Lung microvascular endothelial cell (primary cell): Measurements from ENCODE around the gene CNNM1. TPM values are rescaled to one million over a fixed set of nuclear protein-coding genes. Genes with fewer than 3 reads are reported as not detected.

Experiments
- DNase-seq, 2 donors: peaks; one replicate each; pipeline versions ENCODE4 v3.0.0 to v3.0.0-alpha.2; 2010; ENCODE audit warnings: low read depth in 2 of 2
- total RNA-seq: library from RNA; depleted of rRNA; stranded (reverse); fragments of >200 nt; gene quantifications from 2 replicates; pipeline ENCODE4 v1.2.1, GENCODE V29; 2014

The CNNM1 gene
- total RNA-seq, 1 donor from 2014 or later: not detected

GRCh38 chr10:99372546-99373271 lies 43.6 kb downstream of the CNNM1 start:
- DNase-seq: no peak

DNA sequence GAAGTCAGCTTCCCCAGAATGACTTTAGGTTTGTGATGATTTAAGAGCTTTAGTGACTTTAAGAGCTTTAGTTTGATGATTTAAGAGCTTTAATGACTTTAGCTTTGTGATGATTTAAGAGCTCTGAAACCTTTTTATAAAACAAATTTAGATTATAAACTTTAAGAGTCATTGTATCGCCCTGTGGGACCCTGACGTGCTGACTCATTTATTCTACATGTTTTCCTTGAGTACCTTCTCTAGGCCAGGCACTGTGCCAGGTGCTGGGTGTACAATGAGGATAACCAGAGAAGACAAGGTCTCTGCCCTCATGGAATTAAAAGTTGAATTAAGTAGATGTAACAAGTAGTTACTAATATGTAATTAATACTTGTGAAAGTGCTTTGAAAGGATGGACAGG lies 45.4 kb downstream of the CNNM1 start:
- no peak for DNase-seq

- peak in 1 of 2 donors; percentile 9 for DNase-seq
These were observed 45.8 kb downstream of the CNNM1 start for GRCh38 chr10:99374972-99375371.

GRCh38 chr10:99375426-99375825 lies 46.3 kb downstream of the CNNM1 start:
- DNase-seq: no peak

DNA sequence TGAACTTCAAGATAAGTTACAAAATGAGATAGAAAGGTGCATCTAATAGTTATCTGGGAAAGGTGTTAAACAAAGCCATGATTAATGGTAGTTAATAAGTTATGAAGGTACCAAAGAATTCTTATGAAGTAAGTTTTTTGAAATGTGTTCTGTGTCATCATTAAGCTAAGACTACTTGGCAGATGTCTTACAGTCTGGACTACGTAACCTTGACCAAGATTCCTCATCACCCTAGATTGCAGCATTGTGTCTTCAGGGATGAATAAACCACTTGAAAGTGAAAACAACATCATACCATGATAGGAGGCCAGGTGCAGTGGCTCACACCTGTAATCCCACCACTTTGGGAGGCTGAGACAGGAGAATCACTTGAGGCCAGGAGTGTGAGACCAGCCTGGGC lies 53.0 kb downstream of the CNNM1 start:
- DNase-seq: no peak

DNA sequence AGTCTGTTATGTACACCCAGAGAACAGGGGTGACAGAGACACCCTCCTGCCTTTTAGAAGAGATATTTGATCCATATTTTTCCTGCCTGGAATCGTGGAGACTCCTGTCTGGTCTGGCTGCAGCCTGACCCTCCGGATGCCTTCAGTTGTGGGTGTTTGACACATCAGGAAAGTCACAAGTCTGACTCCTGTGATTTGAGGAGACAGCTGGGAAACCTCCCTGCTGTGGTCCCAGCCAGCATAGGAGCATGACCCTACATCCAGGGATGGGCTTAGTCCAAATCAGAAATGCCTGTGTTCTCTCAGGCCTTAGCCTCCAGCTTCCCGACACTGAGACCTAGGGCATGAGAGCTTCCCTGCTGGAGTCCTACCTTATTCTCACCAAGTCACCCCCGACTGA lies 57.9 kb downstream of the CNNM1 start:
- DNase-seq: no peak

- no peak for DNase-seq
These were observed 58.4 kb downstream of the CNNM1 start for GRCh38 chr10:99387541-99387940.

- DNase-seq: no peak
These were observed 60.7 kb downstream of the CNNM1 start for GRCh38 chr10:99389729-99390480.

DNA sequence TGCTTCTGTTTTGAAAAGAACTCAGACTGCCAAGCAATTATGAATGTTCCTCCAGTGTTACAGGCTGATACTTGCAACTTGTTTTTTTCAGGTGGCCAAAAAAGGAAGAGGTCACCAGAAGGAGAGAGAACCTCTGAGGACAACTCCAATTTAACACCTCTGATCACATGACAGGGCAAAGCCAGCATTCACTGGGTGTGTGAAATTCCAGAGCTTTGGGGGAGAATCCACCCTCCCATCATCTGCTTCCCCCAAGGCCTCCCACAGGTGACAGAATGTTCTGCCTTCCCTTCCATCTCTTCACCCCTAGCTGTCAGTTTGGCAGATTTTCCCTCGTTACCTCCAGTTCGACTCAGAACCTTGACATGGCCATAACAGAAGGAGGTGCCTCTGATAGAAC lies 62.2 kb downstream of the CNNM1 start:
- DNase-seq: no peak

GRCh38 chr10:99393036-99393435 lies 63.9 kb downstream of the CNNM1 start:
- DNase-seq: no peak

DNA sequence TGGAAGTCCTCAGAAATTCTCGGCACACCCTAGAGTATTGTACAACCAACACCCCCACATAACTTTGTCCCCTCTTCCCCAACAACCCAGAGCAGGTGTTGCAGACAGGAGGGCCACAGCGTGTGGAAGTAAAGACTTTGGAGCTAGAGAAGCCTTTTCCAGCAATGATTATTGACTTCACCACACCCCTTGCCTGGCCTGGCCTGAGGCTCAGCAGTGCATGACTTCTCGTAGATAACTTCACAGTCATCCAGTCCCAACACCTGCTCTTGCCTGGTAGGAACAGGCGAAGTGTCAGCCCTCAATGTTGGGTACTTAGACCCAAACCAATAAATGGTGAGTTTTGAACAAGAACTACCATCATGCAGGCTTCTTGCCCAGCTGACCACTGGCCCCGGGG lies 64.5 kb downstream of the CNNM1 start:
- DNase-seq: no peak

DNA sequence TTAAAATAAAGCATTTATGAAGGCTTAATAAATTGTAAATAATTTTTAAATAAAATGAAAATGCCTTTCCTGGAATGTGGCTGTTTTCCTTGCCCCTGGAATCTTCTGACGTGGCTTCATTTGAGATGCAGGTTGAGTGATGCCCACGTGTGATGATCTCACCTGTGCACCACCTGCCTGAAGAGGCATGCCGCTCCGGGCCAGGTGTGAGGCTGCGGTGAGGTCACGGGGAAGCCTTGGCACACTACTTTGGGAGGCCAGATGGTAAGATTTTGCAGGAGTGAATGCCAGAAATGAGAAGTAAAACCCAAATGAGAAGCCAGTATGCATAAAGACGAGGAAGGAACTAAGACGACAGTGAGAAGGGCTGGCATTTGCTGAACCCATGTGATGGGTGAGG lies 65.1 kb downstream of the CNNM1 start:
- DNase-seq: no peak

DNA sequence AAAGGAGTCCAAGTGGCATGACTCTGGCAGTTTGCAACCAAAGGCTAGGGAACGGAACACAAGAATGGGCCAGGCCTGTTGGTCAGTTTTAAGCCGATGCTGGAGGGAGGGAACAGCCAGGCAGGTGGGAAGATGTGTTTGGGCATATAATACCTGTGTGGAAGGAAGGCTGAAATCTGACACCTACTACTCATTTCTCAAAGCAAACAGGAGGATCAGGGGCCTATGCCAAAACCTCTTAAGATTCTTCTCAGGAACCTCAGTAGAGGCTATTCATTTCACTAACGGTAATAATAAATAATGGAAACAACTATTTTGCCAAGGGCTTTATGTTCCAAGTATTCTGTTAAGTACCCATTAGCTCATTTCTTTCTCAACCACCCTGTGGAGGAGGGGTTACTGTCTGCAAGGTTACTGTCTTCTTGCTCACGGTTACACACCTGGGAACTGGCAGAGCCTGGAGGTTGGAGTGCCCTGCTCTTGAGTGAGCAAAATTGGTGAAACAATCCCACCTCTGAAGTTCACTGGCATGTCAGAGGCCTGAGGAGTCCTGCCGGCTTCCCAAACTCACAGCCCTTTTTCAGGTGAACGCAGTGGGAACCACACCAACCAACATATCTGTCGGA lies 65.7 kb downstream of the CNNM1 start:
- DNase-seq: no peak

DNA sequence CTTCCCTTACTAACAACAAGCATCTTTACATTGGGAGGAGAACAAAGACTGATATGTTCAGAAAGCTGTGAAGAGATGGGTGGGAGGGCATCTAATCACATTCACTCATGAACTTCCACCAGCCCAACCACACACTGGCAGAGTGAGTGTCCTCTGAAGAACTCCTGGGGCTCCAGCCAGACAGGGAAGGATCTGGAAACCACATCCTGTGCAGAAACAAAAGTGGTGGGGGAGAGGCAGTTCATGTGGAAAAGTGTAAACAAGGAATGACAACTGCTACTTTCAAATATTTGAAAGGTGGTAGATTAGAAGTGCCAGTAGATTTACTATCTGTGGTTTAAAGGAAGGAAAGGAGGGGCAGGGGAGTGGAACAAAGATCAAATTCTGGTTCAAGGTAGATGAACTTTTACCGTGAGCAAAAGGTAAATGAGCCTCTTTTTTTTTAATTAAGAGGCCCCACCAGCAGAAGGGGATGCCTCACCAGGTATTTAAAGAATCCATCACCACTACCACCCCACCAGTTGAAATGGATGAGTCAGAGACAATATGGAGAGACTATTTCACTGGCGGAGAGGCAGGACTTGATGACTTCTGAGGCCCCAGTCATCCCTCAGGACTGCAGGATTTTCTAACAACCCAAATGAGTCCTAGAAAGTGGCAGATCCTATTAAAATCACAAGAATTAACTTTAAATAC lies 66.7 kb downstream of the CNNM1 start:
- DNase-seq: peak; percentile 18 to 81

DNA sequence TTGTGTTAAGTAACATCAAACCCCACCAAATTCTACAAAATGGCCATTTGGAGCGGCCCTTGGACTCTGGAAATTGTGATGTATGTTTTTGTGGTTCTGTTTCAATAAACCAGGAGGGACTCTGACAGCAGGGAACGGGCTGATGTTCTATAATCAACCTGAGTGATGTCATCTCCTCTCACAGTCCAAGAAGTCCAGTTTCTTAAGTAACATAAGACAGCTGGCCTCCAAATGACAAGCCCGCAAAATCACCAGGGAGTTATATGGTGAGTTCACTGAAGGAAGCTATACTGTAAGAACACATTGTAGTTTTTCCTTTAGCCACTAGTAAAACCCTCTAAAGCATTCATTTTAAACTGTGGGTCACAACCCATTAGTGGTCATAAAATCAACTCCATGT lies 67.3 kb downstream of the CNNM1 start:
- no peak for DNase-seq

GRCh38 chr10:99399664-99400063 lies 70.5 kb downstream of the CNNM1 start:
- no peak for DNase-seq

DNA sequence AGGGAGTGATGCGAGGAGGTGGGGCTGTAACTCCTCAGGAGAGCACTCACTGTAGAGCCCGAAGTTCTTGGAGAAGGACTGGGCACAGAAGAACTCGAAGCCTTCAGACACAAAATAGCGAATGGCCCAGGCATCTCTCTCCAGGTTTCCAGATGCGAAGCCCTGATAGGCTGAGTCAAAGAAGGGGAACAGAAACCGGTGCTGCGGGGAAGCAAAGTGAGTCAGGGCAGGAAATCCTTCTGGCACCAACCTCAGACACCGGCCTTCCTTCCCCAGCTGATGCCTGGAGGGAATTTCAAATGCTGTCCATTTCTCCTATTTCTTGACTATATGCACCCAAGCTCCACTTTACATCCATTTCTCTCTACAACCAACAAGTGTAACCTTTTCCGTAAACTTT lies 74.5 kb downstream of the CNNM1 start:
- peak; percentile 23 to 84 for DNase-seq

- DNase-seq: no peak
These were observed 77.0 kb downstream of the CNNM1 start for GRCh38 chr10:99406149-99406548.

DNA sequence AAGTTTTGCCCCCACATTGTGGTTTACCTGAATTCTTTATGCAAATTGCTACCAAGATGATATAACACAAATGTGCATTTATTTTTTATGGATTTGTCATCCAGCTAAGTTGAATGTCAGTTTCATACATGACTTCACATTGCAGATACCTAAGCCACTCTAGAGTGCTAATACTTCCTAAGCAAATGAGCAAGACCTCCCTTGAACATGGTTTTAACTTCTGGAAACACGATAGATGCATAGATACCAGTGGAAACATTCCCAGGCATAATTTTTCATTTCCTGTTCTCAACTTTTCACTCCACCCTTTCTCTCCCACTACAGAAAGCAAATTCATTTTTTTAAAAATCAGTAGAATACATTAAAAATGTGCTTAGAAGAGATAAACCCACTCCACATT lies 81.0 kb downstream of the CNNM1 start:
- no peak for DNase-seq

- no peak for DNase-seq
These were observed 81.7 kb downstream of the CNNM1 start for GRCh38 chr10:99410876-99411275.

GRCh38 chr10:99411546-99411945 lies 82.4 kb downstream of the CNNM1 start:
- DNase-seq: no peak

DNA sequence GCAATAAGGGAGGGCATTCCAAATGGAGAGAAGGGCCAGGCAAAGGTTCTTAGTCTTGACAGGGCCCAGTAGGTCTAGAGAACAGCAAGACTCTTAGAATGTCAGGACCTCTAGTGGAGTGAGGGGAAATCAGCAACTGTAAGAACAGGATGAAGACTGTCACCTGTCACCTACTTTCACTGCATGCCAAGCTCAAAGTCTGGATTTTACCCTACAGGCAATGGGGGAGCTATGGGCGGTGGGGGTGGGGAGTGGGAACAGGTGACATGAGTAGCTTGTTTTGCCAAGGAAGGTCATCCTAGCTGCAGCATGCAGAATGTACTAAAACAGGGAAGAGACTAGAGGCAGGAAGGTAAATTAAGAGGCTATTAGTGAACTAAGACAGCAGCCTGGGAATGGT lies 82.9 kb downstream of the CNNM1 start:
- DNase-seq: no peak
